Common myeloid progenitor, CD34-positive (primary cell): ENCODE measurements around the gene RBFA.
A peak's percentile ranks its signal among the peaks of the same experiment; 100 is the strongest.

Experiments
- CTCF ChIA-PET: fragments of 350-600 bp; sonication (Branson Sonifier 250); formaldehyde crosslinking; loops from one replicate; lab custom pipeline; 2021; ENCODE audit warnings: antibody characterized with exemption; lab: Charles Lee
- POLR2A ChIA-PET: fragments of 350-600 bp; sonication (Branson Sonifier 250); formaldehyde crosslinking; loops from one replicate; lab custom pipeline; 2021; ENCODE audit warnings: antibody characterized with exemption; lab: Charles Lee
- DNase-seq, 3 donors: peaks; one replicate each; pipeline versions ENCODE4 v3.0.0 to v3.0.0-alpha.2; 2013
- H3K27ac ChIP-seq, 2 experiments: 1 replicate in 1 of 2; 2 replicates in 1 of 2; pipeline ENCODE4 v1.7.0; 2013; ENCODE audit warnings: inconsistent platforms in 2 of 2, low read length in 2 of 2, mild to moderate bottlenecking in 2 of 2, low read depth in 1 of 2, moderate library complexity in 1 of 2; ENCODE audit not compliant: severe bottlenecking in 2 of 2, insufficient read depth in 1 of 2, poor library complexity in 1 of 2
- H3K27me3 ChIP-seq, 5 experiments: replicated peaks in 2 of 5; 1 replicate in 3 of 5; 2 replicates in 2 of 5; pipeline versions ENCODE4 v1.6.1 to v1.7.0; 2013; ENCODE audit warnings: low read length in 4 of 5, mild to moderate bottlenecking in 2 of 5, moderate library complexity in 2 of 5, inconsistent platforms in 1 of 5; ENCODE audit not compliant: insufficient read depth in 5 of 5, control insufficient read depth in 4 of 5
- H3K36me3 ChIP-seq, 4 experiments: 1 replicate in 2 of 4; 2 replicates in 2 of 4; pipeline versions ENCODE4 v1.6.1 to v1.7.0; 2013; ENCODE audit warnings: low read length in 3 of 4, control low read depth in 1 of 4, mild to moderate bottlenecking in 1 of 4; ENCODE audit not compliant: control insufficient read depth in 4 of 4, insufficient read depth in 4 of 4
- H3K4me1 ChIP-seq, 4 experiments: 1 replicate in 3 of 4; 2 replicates in 1 of 4; pipeline versions ENCODE4 v1.6.1 to v1.7.1; 2013; ENCODE audit warnings: low read length in 3 of 4, mild to moderate bottlenecking in 3 of 4, control low read depth in 1 of 4, inconsistent platforms in 1 of 4, moderate library complexity in 1 of 4; ENCODE audit not compliant: control insufficient read depth in 4 of 4, insufficient read depth in 4 of 4; ENCODE audit errors: control extremely low read depth in 1 of 4
- H3K4me3 ChIP-seq, 7 experiments: 1 replicate in 4 of 7; 2 replicates in 3 of 7; pipeline versions ENCODE4 v1.5.1 to v1.7.0; 2013; ENCODE audit warnings: mild to moderate bottlenecking in 7 of 7, low read length in 6 of 7, moderate library complexity in 6 of 7, inconsistent platforms in 2 of 7, low read depth in 2 of 7, control low read depth in 1 of 7; ENCODE audit not compliant: insufficient read depth in 4 of 7, control insufficient read depth in 1 of 7; ENCODE audit errors: extremely low read depth in 1 of 7
- H3K9me3 ChIP-seq, 5 experiments: 1 replicate in 4 of 5; 2 replicates in 1 of 5; pipeline versions ENCODE4 v1.6.1 to v1.7.1; 2013; ENCODE audit warnings: low read length in 4 of 5, mild to moderate bottlenecking in 2 of 5, inconsistent platforms in 1 of 5, low read depth in 1 of 5, moderate library complexity in 1 of 5; ENCODE audit not compliant: control insufficient read depth in 4 of 5, insufficient read depth in 2 of 5; ENCODE audit errors: control extremely low read depth in 1 of 5
- WGBS: methylation state at CpG from one replicate; pipeline ENCODE4 v1.1.5; 2013; ENCODE audit not compliant: insufficient coverage; 5-methylcytosine and 5-hydroxymethylcytosine counted together

RBFA gene

DNA sequence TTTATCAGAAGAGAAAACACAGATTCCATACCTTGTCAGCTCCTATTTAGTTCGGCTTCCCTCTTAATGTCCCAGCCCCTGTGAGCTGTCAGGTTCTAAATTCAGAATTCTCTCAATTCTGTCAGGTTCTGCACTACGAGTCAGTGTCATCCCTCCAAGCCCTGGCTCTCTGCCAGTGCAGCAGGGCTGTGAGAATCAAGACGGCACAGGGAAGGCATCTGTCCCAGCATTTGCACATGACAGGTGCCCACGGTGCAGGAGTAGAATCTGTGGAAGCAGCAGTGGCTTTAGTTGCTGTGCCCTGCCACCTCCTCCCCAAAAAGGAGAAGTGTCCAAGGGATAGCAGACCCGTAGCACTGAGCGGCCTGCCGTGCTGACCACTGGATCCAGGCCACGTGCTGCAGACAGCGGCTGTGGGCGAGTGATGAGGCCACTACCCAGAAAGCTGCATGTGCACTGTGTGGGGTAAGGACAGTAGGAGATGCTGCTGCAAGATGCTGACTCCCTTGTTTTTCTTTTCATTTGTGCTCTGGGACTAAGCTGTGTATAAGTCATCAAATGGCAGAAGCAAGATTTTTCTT is 12.8 kb downstream of the RBFA start:
- no peak overlapping the region for H3K4me3 ChIP-seq
- WGBS, result 96% methylated on average over 10 of the region's 10 CpGs
- H3K36me3 ChIP-seq, result peaks cover 6 to 81% (median 61%) of the 10 kb centered on the region in 4 experiments
- no peaks in the 10 kb centered on the region for H3K27me3 ChIP-seq
- peaks cover 0 to 27% (median 12%) of the 10 kb centered on the region in 5 experiments for H3K9me3 ChIP-seq
- no peak for DNase-seq
- ChIA-PET CTCF (no interaction called here), POLR2A (no interaction called here)
- H3K4me1 ChIP-seq, result no peaks in the 10 kb centered on the region
- no peak overlapping the region for H3K27ac ChIP-seq

DNA sequence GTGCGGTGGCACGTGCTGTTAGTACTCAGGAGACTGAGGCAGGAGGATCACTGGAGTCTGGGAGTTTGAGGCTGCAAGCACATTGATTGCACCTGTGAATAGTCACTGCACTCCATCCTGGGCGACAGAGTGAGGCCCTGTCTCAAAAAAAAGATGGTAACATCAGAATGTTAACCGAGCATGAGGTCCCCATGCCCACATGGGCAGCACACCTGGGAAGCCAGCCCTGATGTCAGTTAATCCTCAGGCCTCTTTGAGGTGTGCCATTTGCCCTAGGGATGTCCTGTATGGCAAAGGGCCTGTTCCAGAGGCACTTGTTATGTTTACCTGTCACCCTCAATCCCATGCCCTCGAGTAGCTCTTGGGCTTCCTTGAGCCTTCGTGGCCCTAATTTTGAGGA is 16.6 kb downstream of the RBFA start:
- DNase-seq, result no peak
- peaks cover 2 to 56% (median 35%) of the 10 kb centered on the region in 4 experiments for H3K36me3 ChIP-seq
- peaks cover 9 to 48% (median 20%) of the 10 kb centered on the region in 5 experiments for H3K9me3 ChIP-seq
- no peak overlapping the region for H3K4me3 ChIP-seq
- no peaks in the 10 kb centered on the region for H3K27me3 ChIP-seq
- POLR2A ChIA-PET, result no interaction called here
- 97% methylated on average over 6 of the region's 6 CpGs for WGBS
- CTCF ChIA-PET, result interaction anchor here (1.0 kb wide), 1 partner anchor 12 kb away, joined by 3 read pairs; no protein-coding TSS in a partner anchor
- no peak overlapping the region for H3K27ac ChIP-seq
- H3K4me1 ChIP-seq, result no peaks in the 10 kb centered on the region

DNA sequence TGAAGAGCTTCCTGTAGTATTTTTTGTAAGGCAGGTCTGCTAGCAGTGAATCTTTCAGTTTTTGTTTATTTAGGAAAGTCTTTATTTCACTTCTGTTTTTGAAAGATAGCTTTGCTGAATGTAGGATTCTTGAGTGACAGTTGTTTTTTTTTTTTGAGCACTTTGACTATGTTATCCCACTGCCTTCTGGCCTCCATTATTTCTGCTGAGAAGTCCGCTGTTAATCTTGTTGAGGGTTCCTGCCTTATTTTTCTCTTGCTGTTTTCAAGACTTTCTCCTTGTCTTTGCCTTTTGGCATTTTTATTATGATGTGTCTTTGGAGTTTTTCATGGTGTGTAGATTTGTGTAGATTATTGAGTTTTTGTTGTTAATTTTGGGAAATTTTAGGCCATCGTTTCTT is 21.9 kb downstream of the RBFA start:
- peaks cover 13 to 72% (median 31%) of the 10 kb centered on the region in 5 experiments for H3K9me3 ChIP-seq
- DNase-seq, result peak in 1 of 3 donors; percentile 22
- WGBS, result no CpG with 5 or more reads among the region's 2 CpGs
- no peaks in the 10 kb centered on the region for H3K27me3 ChIP-seq
- H3K4me3 ChIP-seq, result no peak overlapping the region
- H3K4me1 ChIP-seq, result no peaks in the 10 kb centered on the region
- ChIA-PET POLR2A (no interaction called here), CTCF (no interaction called here)
- H3K27ac ChIP-seq, result no peak overlapping the region
- peaks cover 0 to 6% (median 2%) of the 10 kb centered on the region in 4 experiments for H3K36me3 ChIP-seq

- H3K9me3 ChIP-seq, result peaks cover 7 to 64% (median 32%) of the 10 kb centered on the region in 5 experiments
- H3K4me1 ChIP-seq, result no peaks in the 10 kb centered on the region
- no peak overlapping the region for H3K4me3 ChIP-seq
- no peaks in the 10 kb centered on the region for H3K36me3 ChIP-seq
- CTCF ChIA-PET, result no interaction called here
- DNase-seq, result no peak
- no peak overlapping the region for H3K27ac ChIP-seq
- H3K27me3 ChIP-seq, result no peaks in the 10 kb centered on the region
- WGBS, result 89% methylated on average over 4 of the region's 6 CpGs
- POLR2A ChIA-PET, result no interaction called here
Measured at GRCh38 chr18:80059945-80060344, 25.7 kb downstream of the RBFA start.

DNA sequence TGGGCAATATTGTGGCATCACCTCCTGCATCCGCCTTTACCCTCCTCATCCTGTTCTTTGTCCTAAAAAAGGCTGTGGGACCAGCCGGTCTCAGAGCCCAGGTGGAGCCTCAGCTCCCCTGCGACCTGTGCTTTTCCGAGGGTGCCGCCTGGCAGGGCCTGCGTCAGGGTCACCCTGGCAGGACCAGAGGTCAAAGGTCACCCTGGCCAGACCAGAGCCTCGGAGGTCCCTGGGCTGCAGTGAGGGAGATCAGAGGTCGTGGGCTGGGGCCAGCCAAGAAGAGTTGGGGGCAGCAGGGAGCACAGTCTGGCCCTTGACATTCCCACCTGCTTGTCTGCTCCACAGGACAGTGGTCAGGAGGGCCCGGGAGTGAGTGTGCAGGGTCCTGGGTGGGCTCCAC is 31.5 kb downstream of the RBFA start:
- ChIA-PET POLR2A (no interaction called here), CTCF (no interaction called here)
- Histone ChIP-seq H3K4me3 (no peak overlapping the region), H3K27me3 (no peaks in the 10 kb centered on the region), H3K9me3 (peaks cover 3 to 17% (median 7%) of the 10 kb centered on the region in 5 experiments), H3K27ac (no peak overlapping the region), H3K36me3 (peaks cover 0 to under 1% (median 0%) of the 10 kb centered on the region in 4 experiments), H3K4me1 (no peaks in the 10 kb centered on the region)
- DNase-seq, result no peak
- 95% methylated on average over 8 of the region's 9 CpGs for whole genome bisulfite sequencing

GRCh38 chr18:80067321-80067720 is 33.1 kb downstream of the RBFA start:
- no peak overlapping the region for H3K27ac ChIP-seq
- no peaks in the 10 kb centered on the region for H3K27me3 ChIP-seq
- WGBS, result 97% methylated on average over 6 of the region's 8 CpGs
- no peak for DNase-seq
- H3K36me3 ChIP-seq, result peaks cover 0 to 3% (median 0%) of the 10 kb centered on the region in 4 experiments
- peaks cover 2 to 15% (median 3%) of the 10 kb centered on the region in 5 experiments for H3K9me3 ChIP-seq
- POLR2A ChIA-PET, result no interaction called here
- H3K4me3 ChIP-seq, result no peak overlapping the region
- CTCF ChIA-PET, result no interaction called here
- no peaks in the 10 kb centered on the region for H3K4me1 ChIP-seq

GRCh38 chr18:80067897-80068296 is 33.7 kb downstream of the RBFA start:
- no peaks in the 10 kb centered on the region for H3K4me1 ChIP-seq
- no peak overlapping the region for H3K4me3 ChIP-seq
- H3K36me3 ChIP-seq, result peaks cover 0 to 3% (median 0%) of the 10 kb centered on the region in 4 experiments
- peaks cover 0 to 12% (median under 1%) of the 10 kb centered on the region in 5 experiments for H3K9me3 ChIP-seq
- CTCF ChIA-PET, result no interaction called here
- no peaks in the 10 kb centered on the region for H3K27me3 ChIP-seq
- H3K27ac ChIP-seq, result no peak overlapping the region
- DNase-seq, result no peak
- POLR2A ChIA-PET, result no interaction called here
- 95% methylated on average over 9 of the region's 10 CpGs for WGBS
